GM13977 (cell line): Measurements from ENCODE around the gene MMP13.
"Not testable (repeated sequence)": the region's sequence is repeated elsewhere in the genome, so short reads cannot be mapped to it uniquely, and the experiment has no call there.

Experiments
- DNase-seq: peaks from one replicate; pipeline ENCODE4 v3.0.0; 2012; ENCODE audit warnings: low spot score
- in situ Hi-C: fragments of 300-500 bp; cut with MboI; formaldehyde crosslinking; loops from one replicate; pipeline ENCODE4 v1.12.0; 2022; ENCODE audit warnings: low sequenced_read_pairs, low pct_unique_long_range_greater_than_20kb, mixed read lengths, inconsistent platforms; ENCODE audit not compliant: unreplicated experiment
- TF ChIP-seq, protein P1 (sequence below): IDR thresholded peaks from 2 replicates; pipeline ENCODE4 v1.5.1; 2012; ENCODE audit warnings: mild to moderate bottlenecking, control low read depth; ENCODE audit not compliant: insufficient read depth; ENCODE audit errors: extremely low read depth, missing control alignments

Gene MMP13

DNA sequence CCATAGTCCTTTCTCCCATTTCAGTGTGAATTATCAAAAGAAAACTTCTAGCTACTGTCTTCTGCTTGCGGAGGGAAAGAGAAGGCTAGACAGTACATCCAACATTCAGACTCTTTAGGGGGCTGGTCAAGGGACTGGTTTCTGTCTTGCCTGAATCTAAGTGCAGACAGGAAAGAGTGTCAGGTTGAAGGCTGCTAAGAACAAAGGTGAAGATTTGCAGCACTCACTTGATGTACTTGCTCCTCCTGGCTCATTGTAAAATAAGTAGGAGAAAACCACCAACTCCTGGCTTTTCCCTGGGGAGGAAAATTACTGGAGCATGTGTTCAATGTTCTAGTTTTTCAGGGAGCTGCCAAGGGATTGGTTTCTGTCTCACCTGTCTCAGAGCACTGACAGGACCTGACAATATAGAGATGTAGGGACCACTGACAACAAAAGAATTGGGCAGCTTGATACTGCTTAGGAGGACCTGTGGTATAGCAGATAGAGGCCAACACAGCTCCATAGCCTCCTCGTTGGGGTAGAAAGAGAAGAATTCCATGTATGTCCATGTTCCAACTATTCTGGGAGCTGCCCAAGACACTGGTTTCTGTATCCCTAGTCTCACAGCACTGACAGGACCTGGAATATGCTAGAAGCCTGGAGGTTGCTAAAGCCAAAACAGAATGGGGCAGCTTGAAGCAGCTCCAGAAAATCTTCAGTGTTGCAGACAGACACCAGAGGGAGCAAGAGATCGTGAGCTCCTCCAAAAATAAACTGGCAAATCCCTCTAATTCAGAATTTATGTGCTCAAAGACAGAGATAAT, 41.1 kb downstream of the MMP13 start:
- TF ChIP-seq, protein P1, sequence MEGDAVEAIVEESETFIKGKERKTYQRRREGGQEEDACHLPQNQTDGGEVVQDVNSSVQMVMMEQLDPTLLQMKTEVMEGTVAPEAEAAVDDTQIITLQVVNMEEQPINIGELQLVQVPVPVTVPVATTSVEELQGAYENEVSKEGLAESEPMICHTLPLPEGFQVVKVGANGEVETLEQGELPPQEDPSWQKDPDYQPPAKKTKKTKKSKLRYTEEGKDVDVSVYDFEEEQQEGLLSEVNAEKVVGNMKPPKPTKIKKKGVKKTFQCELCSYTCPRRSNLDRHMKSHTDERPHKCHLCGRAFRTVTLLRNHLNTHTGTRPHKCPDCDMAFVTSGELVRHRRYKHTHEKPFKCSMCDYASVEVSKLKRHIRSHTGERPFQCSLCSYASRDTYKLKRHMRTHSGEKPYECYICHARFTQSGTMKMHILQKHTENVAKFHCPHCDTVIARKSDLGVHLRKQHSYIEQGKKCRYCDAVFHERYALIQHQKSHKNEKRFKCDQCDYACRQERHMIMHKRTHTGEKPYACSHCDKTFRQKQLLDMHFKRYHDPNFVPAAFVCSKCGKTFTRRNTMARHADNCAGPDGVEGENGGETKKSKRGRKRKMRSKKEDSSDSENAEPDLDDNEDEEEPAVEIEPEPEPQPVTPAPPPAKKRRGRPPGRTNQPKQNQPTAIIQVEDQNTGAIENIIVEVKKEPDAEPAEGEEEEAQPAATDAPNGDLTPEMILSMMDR = peak; percentile 48
- no peak for DNase-seq
- in situ Hi-C loops = no loop called here

DNA sequence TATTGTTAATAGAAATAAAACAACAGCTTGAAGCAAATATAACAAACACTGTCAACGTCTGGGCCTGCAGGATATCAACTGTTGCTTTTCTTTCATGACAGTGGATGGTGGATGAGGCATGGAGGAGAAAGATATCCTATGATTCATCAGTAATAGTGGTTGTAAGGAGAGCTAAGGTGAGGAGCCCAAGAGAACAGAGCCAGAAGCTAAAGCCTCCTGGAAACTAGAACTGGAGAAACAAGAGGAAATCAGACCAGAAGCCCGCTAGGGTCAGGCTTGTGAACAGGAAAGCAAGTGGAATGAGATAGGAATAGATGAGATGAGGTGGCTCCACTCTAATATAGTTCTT, 43.1 kb downstream of the MMP13 start:
- in situ Hi-C loops = no loop called here
- no peak for DNase-seq
- TF ChIP-seq, protein P1 = no peak

DNA sequence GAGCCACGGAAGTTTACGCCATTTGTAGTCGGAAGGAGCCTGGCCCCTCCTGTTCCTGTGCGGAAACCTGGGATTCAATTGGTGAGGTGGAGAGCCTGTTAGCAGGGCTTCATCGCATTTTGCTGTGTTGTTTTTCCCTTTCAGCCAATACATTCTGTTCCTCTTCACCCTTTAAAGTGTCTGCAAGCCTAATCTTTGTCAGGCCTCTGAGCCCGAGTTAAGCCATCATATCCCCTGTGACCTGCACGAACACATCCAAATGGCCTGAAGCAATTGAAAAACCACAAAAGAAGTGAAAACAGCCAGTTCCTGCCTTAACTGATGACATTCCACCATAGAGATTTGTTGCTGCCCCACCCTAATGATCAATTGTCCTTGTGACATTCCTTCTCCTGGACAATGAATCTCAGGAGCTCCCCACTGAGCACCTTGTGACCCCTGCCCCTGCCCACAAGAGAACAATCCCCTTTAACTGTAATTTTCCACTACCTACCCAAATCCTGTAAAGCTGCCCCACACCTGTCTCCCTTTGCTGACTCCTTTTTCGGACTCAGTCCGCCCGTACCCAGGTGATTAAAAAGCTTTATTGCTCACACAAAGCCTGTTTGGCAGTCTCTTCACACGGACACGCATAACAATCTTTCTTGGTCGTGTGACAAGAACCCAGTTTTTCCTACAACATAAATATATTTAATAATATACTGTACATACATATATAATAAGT, 43.6 kb downstream of the MMP13 start:
- in situ Hi-C loops = no loop called here
- DNase-seq = no peak
- TF ChIP-seq, protein P1 = no peak

DNA sequence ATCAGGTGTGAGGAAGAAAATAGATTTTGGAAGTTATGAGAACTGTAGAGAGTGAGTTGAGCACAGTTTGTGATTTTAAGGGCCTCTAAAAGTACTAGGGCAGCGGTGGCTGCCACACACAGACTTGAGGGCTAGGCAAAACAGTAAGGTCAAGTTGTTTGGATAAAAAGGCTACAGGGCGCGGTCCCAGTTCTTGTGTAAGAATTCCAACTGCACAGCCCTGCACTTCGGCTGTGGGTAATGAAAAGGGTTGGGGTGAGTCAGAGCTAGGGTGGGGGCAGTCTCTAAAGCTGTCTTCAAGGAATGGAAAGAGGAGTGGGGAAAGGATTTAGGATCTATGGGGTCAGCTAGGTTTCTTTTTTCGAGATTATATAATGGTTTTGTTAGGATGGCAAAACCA, 49.7 kb downstream of the MMP13 start:
- DNase-seq, in situ Hi-C loops: not testable (repeated sequence)

DNA sequence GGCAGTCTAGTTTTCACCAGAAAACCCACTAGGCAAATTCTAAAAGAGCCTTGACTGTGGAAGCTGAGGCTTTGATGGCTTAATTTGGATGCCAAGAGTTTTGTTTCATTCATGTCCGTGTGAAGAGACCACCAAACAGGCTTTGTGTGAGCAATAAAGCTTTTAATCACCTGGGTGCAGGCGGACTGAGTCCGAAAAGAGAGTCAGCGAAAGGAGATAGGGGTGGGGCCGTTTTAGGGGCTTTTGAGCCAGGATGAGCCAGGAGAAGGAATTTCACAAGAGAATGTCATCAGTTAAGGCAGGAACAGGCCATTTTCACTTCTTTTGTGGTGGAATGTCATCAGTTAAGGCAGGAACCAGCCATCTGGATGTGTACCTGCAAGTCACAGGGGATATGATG, 51.6 kb downstream of the MMP13 start:
- DNase-seq, in situ Hi-C loops: not testable (repeated sequence)

DNA sequence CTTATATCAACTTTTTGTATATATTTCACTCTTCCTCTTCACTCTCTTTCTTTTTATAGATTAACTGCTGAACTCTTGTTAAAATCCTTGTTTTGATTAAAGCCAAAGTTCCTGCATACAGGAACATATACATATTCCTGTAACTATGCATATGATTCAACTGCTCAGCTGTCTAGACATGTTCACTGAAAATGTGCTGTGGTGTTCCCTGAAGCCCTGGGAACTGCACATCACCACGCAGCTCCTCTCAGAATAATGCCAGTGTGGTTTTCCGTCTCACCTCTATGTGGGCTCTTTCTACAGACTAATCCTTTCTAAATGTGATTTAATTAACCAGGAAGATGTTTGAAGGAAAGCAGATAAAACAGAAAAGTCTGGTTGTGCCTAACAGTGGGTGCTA, 55.2 kb downstream of the MMP13 start:
- in situ Hi-C loops = no loop called here
- DNase-seq = no peak
- TF ChIP-seq, protein P1 = no peak
